ENCODE measurements around the gene IRF2BP1. TPM values are rescaled to one million over a fixed set of nuclear protein-coding genes. Genes with fewer than 3 reads are reported as not detected.

IRF2BP1 gene
- total RNA-seq, 2 experiments from 2014 or later: 21.0 to 21.6 TPM

- Histone ChIP-seq H3K4me1 (ENCODE audit: insufficient read depth, low read length) (no peaks in the 10 kb centered on the region), H3K27ac (ENCODE audit: low read depth in 1 of 2, low read length in 2 of 2) (no peak overlapping the region), H3K27me3 (ENCODE audit: control insufficient read depth in 1 of 2, insufficient read depth in 2 of 2, low read length in 2 of 2) (no peaks in the 10 kb centered on the region), H3K9me3 (ENCODE audit: control insufficient read depth in 1 of 2, insufficient read depth in 1 of 2, low read length in 2 of 2) (no peaks in the 10 kb centered on the region), H3K36me3 (ENCODE audit: insufficient read depth, low read length) (peaks cover 82% of the 10 kb centered on the region), H3K4me3 (ENCODE audit: low read length) (no peak overlapping the region)
- ChIA-PET POLR2A (no interaction called here), CTCF (interaction anchor here (1.2 kb wide), 1 partner anchor 25 kb away, joined by 5 read pairs; no protein-coding TSS in a partner anchor)
- H3K36me3 Mint-ChIP-seq (ENCODE audit: low read depth): peaks cover 89% of the 10 kb centered on the region
- H3K9me3 Mint-ChIP-seq: no peaks in the 10 kb centered on the region
- no peaks in the 10 kb centered on the region for H3K27me3 Mint-ChIP-seq
- no peaks in the 10 kb centered on the region for H3K4me1 Mint-ChIP-seq (ENCODE audit: low read depth)
- no peak overlapping the region for H3K27ac Mint-ChIP-seq
- TF ChIP-seq CTCF (IDR thresholded peaks at IDR 0.05): no peak
- intact Hi-C loops (cut with DNase I, micrococcal nuclease): no loop called here
- H3K4me3 Mint-ChIP-seq: no peak overlapping the region
- ATAC-seq (ENCODE audit: poor library complexity) (no peak), DNase-seq (no peak)
These were observed 43.7 kb downstream of the IRF2BP1 start for GRCh38 chr19:45842198-45842597.

- ChIA-PET CTCF (interaction anchor here (0.9 kb wide), 1 partner anchor 18 kb away, joined by 3 read pairs; no protein-coding TSS in a partner anchor), POLR2A (no interaction called here)
- no peak overlapping the region for H3K4me3 ChIP-seq (ENCODE audit: low read length)
- no peaks in the 10 kb centered on the region for H3K27me3 ChIP-seq (ENCODE audit: control insufficient read depth in 1 of 2, insufficient read depth in 2 of 2, low read length in 2 of 2)
- H3K9me3 ChIP-seq (ENCODE audit: control insufficient read depth in 1 of 2, insufficient read depth in 1 of 2, low read length in 2 of 2): no peaks in the 10 kb centered on the region
- H3K36me3 ChIP-seq (ENCODE audit: insufficient read depth, low read length): peaks cover 86% of the 10 kb centered on the region
- no peak overlapping the region for H3K27ac ChIP-seq (ENCODE audit: low read depth in 1 of 2, low read length in 2 of 2)
- no peak overlapping the region for H3K27ac Mint-ChIP-seq
- ATAC-seq (ENCODE audit: poor library complexity): no peak
- intact Hi-C loops (cut with DNase I, micrococcal nuclease): no loop called here
- peak in 1 of 14 experiments; percentile 6 for DNase-seq
- H3K4me3 Mint-ChIP-seq: no peak overlapping the region
- no peaks in the 10 kb centered on the region for H3K4me1 Mint-ChIP-seq (ENCODE audit: low read depth)
- no peaks in the 10 kb centered on the region for H3K27me3 Mint-ChIP-seq
- no peaks in the 10 kb centered on the region for H3K4me1 ChIP-seq (ENCODE audit: insufficient read depth, low read length)
- no peaks in the 10 kb centered on the region for H3K9me3 Mint-ChIP-seq
- peaks cover 85% of the 10 kb centered on the region for H3K36me3 Mint-ChIP-seq (ENCODE audit: low read depth)
- no peak for TF ChIP-seq CTCF (IDR thresholded peaks at IDR 0.05)
These were observed 51.0 kb downstream of the IRF2BP1 start for GRCh38 chr19:45834970-45835369.

Other genes starting within 250 kb of the IRF2BP1 start
- 10 to 100 TPM; 29.2 to 30.4 TPM for gene EML2, start 246.7 kb downstream of the IRF2BP1 start, total RNA-seq
- 1 to 10 TPM; 2.4 to 3.0 TPM for gene GIPR, start 217.9 kb downstream of the IRF2BP1 start, total RNA-seq
- 100 to 1,000 TPM; 367 to 369 TPM for gene SNRPD2, start 194.2 kb downstream of the IRF2BP1 start, total RNA-seq
- 1 to 10 TPM; 3.7 to 5.0 TPM for gene QPCTL, start 193.5 kb downstream of the IRF2BP1 start, total RNA-seq
- 10 to 100 TPM; 17.2 to 17.5 TPM for gene FBXO46, start 155.2 kb downstream of the IRF2BP1 start, total RNA-seq
- not detected for gene MEIOSIN, start 152.7 kb downstream of the IRF2BP1 start, total RNA-seq
- gene SIX5, start 116.9 kb downstream of the IRF2BP1 start, total RNA-seq: under 1 TPM; 0.58 to 0.59 TPM
- 10 to 100 TPM; 24.0 to 24.9 TPM for gene DMPK, start 103.7 kb downstream of the IRF2BP1 start, total RNA-seq
- gene DMWD, start 93.3 kb downstream of the IRF2BP1 start, total RNA-seq: 10 to 100 TPM; 28.6 to 31.5 TPM
- under 1 TPM; 0.17 to 0.25 TPM for gene RSPH6A, start 70.8 kb downstream of the IRF2BP1 start, total RNA-seq
- 10 to 100 TPM; 63.3 to 65.0 TPM for gene SYMPK, start 23.0 kb downstream of the IRF2BP1 start, total RNA-seq
- gene FOXA3, start 21.8 kb downstream of the IRF2BP1 start, total RNA-seq: not detected
- gene MYPOP, start 16.5 kb upstream of the IRF2BP1 start, total RNA-seq: 1 to 10 TPM; 4.1 to 4.7 TPM
- not detected for gene NANOS2, start 28.6 kb upstream of the IRF2BP1 start, total RNA-seq
- gene NOVA2, start 87.7 kb upstream of the IRF2BP1 start, total RNA-seq: not detected
- gene CCDC61, start 109.3 kb upstream of the IRF2BP1 start, total RNA-seq: 1 to 10 TPM; 4.9 to 6.6 TPM
- gene PGLYRP1, start 136.9 kb upstream of the IRF2BP1 start, total RNA-seq: not detected
- gene IGFL4, start 154.9 kb upstream of the IRF2BP1 start, total RNA-seq: not detected
- not detected for gene IGFL3, start 238.5 kb upstream of the IRF2BP1 start, total RNA-seq

Data from CD4-positive, alpha-beta T cell (primary cell).